ENCODE measurements around the gene XPO6. TPM values are rescaled to one million over a fixed set of nuclear protein-coding genes. Genes with fewer than 3 reads are reported as not detected.

XPO6 gene, protein sequence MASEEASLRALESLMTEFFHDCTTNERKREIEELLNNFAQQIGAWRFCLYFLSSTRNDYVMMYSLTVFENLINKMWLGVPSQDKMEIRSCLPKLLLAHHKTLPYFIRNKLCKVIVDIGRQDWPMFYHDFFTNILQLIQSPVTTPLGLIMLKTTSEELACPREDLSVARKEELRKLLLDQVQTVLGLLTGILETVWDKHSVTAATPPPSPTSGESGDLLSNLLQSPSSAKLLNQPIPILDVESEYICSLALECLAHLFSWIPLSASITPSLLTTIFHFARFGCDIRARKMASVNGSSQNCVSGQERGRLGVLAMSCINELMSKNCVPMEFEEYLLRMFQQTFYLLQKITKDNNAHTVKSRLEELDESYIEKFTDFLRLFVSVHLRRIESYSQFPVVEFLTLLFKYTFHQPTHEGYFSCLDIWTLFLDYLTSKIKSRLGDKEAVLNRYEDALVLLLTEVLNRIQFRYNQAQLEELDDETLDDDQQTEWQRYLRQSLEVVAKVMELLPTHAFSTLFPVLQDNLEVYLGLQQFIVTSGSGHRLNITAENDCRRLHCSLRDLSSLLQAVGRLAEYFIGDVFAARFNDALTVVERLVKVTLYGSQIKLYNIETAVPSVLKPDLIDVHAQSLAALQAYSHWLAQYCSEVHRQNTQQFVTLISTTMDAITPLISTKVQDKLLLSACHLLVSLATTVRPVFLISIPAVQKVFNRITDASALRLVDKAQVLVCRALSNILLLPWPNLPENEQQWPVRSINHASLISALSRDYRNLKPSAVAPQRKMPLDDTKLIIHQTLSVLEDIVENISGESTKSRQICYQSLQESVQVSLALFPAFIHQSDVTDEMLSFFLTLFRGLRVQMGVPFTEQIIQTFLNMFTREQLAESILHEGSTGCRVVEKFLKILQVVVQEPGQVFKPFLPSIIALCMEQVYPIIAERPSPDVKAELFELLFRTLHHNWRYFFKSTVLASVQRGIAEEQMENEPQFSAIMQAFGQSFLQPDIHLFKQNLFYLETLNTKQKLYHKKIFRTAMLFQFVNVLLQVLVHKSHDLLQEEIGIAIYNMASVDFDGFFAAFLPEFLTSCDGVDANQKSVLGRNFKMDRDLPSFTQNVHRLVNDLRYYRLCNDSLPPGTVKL
- 135 TPM for total RNA-seq (2021; ENCODE audit: unreplicated experiment)
- polyA plus RNA-seq (2012; ENCODE audit: insufficient read length), result 141 TPM
- Bru-seq, nascent RNA, result percentile 87 among the genes with signal in this experiment
- percentile 80 among the genes with signal in this experiment for BruChase-seq, experiment 1, labeled RNA remaining after a 2-hour chase
- BruChase-seq, experiment 2, labeled RNA remaining after a 6-hour chase, result percentile 84 among the genes with signal in this experiment
- long read RNA-seq, full-length matches to known transcripts, result 15 of 99 reads
- long read RNA-seq, partial matches to known transcripts, result 64 of 99 reads
- long read RNA-seq, other reads (novel, unspliced or antisense), result 20 of 99 reads

GRCh38 chr16:28211758-28212531 lies at the start of gene XPO6:
Gene XPO6 (minus strand): TSS chr16:28211965. CDS start chr16:28211368, 597 bp downstream.
- BruUV-seq (replicated peaks), result no TSS peak
- intact Hi-C loops (cut with micrococcal nuclease; ENCODE audit: unreplicated experiment) (no loop called here), in situ Hi-C loops (cut with HindIII; ENCODE audit: low pct_unique_long_range_greater_than_20kb, low sequenced_read_pairs) (no loop called here)
- H3K4me1 ChIP-seq (ENCODE audit: control insufficient read depth, insufficient read depth, low read length), result peaks cover 10% of the 10 kb centered on the region; the same call in 1 of the 2 replicates
- POLR2A ChIA-PET, result no interaction called here
- H3K9me3 ChIP-seq (ENCODE audit: control insufficient read depth, insufficient read depth, low read depth, low read length), result no peaks in the 10 kb centered on the region
- peak within 1 kb of the TSS; percentile 86 for H3K27ac ChIP-seq (ENCODE audit: low read length)
- H3K4me3 ChIP-seq (ENCODE audit: low read depth in 2 of 2, low read length in 2 of 2), result peak within 1 kb of the TSS; percentile 74 to 85
- TF ChIP-seq SIN3A (IDR thresholded peaks at IDR 0.05; ENCODE audit: borderline replicate concordance, insufficient read depth, low read depth, low read length) (0 out of 2 replicates have a peak, but pooled peaks have one; percentile 69), TCF7L2 (IDR thresholded peaks at IDR 0.05; ENCODE audit: low read depth, low read length) (no peak), REST (IDR thresholded peaks at IDR 0.05; ENCODE audit: insufficient read depth in 1 of 2, low read depth in 2 of 2, low read length in 1 of 2) (no peak), POLR2AphosphoS5 (IDR thresholded peaks at IDR 0.05; ENCODE audit: low read depth, low read length) (peak; percentile 74)
- ATAC-seq, result peak; percentile 92
- DNase-seq (ENCODE audit: low read depth, low spot score), result peak; percentile 61
- H3K27me3 ChIP-seq (ENCODE audit: control insufficient read depth, insufficient read depth, low read length), result no peaks in the 10 kb centered on the region
- peaks cover 5% of the 10 kb centered on the region for H3K36me3 ChIP-seq (ENCODE audit: control insufficient read depth, insufficient read depth, low read length)
- CTCF ChIA-PET, result no interaction called here

DNA sequence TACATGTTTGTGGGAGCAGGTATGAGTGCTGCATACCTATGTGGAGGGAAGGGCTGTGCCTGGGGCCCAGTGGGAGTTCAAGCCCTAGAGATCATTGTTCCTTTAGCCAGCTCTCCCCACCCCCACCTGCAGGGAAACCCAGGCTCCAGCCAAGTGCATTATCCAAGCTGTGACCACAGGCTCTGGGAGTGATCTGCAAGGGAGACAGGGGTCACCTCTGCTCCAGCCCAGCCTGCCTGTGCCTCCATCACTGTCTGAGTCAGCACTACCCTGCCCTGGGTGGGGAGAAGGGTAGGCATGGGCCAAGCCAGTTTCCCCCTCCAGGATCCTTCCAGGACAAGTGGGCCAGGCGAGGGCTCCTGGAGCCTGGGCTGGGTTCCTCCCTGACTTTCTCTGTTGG lies 48.4 kb upstream of the XPO6 start:
- H3K36me3 ChIP-seq (ENCODE audit: control insufficient read depth, insufficient read depth, low read length), result no peaks in the 10 kb centered on the region
- intact Hi-C loops (cut with micrococcal nuclease; ENCODE audit: unreplicated experiment), result no loop called here
- no peak overlapping the region for H3K4me3 ChIP-seq (ENCODE audit: low read depth in 2 of 2, low read length in 2 of 2)
- no peak for TF ChIP-seq TCF7L2 (IDR thresholded peaks at IDR 0.05; ENCODE audit: low read depth, low read length)
- TF ChIP-seq, protein P1, sequence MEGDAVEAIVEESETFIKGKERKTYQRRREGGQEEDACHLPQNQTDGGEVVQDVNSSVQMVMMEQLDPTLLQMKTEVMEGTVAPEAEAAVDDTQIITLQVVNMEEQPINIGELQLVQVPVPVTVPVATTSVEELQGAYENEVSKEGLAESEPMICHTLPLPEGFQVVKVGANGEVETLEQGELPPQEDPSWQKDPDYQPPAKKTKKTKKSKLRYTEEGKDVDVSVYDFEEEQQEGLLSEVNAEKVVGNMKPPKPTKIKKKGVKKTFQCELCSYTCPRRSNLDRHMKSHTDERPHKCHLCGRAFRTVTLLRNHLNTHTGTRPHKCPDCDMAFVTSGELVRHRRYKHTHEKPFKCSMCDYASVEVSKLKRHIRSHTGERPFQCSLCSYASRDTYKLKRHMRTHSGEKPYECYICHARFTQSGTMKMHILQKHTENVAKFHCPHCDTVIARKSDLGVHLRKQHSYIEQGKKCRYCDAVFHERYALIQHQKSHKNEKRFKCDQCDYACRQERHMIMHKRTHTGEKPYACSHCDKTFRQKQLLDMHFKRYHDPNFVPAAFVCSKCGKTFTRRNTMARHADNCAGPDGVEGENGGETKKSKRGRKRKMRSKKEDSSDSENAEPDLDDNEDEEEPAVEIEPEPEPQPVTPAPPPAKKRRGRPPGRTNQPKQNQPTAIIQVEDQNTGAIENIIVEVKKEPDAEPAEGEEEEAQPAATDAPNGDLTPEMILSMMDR (IDR thresholded peaks at IDR 0.05), result no peak
- no peak for TF ChIP-seq POLR2AphosphoS5 (IDR thresholded peaks at IDR 0.05; ENCODE audit: low read depth, low read length)
- no peak for TF ChIP-seq REST (IDR thresholded peaks at IDR 0.05; ENCODE audit: insufficient read depth in 1 of 2, low read depth in 2 of 2, low read length in 1 of 2)
- TF ChIP-seq SIN3A (IDR thresholded peaks at IDR 0.05; ENCODE audit: borderline replicate concordance, insufficient read depth, low read depth, low read length), result no peak
- no peaks in the 10 kb centered on the region for H3K9me3 ChIP-seq (ENCODE audit: control insufficient read depth, insufficient read depth, low read depth, low read length)
- DNase-seq (ENCODE audit: low read depth, low spot score) (no peak), ATAC-seq (no peak)
- H3K27me3 ChIP-seq (ENCODE audit: control insufficient read depth, insufficient read depth, low read length), result no peaks in the 10 kb centered on the region
- POLR2A ChIA-PET, result no interaction called here
- CTCF ChIA-PET, result no interaction called here
- no peak overlapping the region for H3K27ac ChIP-seq (ENCODE audit: low read length)
- no TSS peak for BruUV-seq (replicated peaks)
- H3K4me1 ChIP-seq (ENCODE audit: control insufficient read depth, insufficient read depth, low read length), result peaks cover 9% of the 10 kb centered on the region; the same call in 1 of the 2 replicates
- in situ Hi-C loops (cut with HindIII; ENCODE audit: low pct_unique_long_range_greater_than_20kb, low sequenced_read_pairs), result no loop called here

All from Panc1 (cell line).